NCI-H2107 (cell line): Measurements from ENCODE around the gene RPS24.
"Not testable (repeated sequence)": the region's sequence is repeated elsewhere in the genome, so short reads cannot be mapped to it uniquely, and the experiment has no call there.

Source experiments
- DNase-seq: peaks from one replicate; lab custom pipeline; 2025; lab: John Stamatoyannopoulos, UW

RPS24 gene

DNA sequence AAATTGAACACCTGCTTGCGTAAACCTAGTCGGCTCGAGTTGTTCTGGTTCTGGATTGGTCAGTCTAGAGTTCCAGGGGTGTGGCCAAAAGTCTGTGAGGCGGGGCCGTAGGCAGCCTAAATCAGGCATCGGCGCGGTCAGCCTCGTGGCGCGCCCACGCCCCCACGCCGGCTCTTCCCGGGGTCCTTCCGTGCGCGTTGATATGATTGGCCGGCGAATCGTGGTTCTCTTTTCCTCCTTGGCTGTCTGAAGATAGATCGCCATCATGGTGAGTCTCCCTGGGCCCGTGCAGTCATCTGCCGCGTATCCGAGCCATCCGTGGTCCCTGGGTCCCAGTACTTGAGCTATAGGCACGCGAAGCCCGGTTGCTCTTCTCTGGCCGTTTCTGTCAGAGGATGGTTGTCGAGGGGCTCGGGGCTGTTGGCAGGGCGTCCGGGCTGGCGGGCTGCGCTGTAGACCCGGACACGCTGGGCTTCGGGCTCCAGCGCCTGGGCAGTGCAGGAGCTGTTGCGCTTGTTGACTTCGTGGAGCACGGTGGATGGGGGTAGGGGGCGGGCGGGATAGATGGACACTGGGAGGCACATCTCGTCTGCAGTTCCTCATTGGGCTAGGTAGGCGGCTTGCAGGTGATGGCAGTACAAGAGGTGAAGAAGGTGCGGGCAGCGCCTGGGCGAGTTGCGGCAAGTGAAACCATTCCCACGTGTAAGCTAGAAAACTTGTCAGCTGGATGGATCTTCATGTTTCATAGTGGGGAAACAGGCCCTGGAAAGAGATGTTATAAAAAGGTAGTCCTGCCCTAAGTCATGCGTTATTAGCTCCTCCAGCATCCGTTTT, at the start of gene RPS24:
Gene RPS24 (plus strand): TSS at position 227 of the 834 bp plus-strand sequence. CDS start 39 bp downstream, at position 266.
- peak; percentile 73 for DNase-seq

DNA sequence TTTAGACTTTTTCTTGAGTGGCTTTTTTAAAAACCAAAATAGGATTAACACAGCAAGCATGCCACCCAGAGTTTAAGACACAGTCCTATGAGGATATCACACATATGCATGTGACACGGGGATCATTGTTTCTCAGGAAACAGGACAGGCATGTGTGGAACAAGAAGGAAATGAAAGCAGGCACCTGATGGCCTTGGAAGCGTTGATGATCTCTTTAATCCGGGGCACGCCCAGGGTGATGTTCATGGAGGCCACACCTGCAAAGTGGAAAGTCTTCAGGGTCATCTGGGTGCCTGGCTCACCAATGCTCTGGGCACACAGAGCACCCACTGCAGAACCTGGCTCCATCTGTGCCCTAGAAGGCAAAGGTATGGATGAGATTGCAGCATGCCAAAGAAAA, 48.7 kb upstream of the RPS24 start:
- no peak for DNase-seq

DNA sequence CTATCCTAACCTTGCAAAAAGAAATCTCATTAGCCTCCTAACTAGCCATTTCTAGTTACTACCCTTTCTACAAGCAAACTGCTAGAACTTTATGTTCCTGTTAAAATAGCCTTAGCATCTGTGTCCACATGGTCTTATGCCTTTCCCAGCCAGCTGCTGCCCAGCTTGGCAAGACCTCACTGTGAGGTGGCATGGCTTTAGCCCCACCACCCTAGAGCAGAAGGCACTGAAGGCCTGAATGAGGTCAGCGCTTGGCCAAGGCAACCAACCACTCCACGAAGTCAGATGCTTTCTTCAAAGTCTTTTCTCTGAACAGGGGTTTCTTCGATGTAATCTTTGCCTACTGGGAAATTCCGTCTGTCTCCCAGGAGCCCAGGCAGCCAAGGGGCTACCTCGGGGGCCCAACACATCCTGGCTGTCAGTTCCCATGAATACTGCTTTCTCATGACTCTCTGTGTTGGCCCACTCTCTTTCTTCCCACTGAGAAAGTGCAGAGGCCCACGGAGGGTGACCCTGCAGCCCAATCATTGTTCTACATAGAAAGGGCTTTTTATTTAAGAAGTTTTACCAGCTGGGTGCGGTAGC, 45.9 kb upstream of the RPS24 start:
- DNase-seq, result no peak

DNA sequence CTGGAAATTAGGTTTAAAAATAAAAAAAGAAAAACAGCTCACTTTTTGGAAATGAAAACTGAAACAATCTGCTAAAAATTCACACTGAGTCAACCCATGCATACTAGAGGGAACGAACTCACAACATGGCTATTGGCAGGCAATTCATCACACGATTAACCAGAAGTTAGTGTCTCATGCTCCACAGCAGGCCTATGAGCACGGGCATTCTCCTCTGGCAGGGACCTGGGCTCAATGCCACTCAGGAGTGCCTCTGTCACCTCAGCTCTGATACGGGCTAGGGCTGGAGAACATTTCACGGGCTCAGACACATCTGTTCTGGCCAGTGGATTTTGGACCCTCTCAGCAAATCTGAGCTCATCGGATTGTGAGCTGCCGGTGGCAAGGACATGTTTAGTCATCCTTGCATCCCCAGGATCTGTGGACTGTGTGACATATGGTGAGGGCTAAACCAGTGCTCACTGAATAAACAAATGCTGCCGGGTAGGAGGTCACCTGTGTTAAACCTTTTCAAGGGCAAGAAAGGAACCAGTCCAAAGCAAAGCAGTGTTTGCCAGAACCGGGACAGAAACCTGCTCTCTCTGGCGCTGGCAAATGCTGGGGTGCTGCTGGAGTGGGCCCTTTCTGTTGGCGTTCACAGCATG, 44.5 kb upstream of the RPS24 start:
- no peak for DNase-seq

DNA sequence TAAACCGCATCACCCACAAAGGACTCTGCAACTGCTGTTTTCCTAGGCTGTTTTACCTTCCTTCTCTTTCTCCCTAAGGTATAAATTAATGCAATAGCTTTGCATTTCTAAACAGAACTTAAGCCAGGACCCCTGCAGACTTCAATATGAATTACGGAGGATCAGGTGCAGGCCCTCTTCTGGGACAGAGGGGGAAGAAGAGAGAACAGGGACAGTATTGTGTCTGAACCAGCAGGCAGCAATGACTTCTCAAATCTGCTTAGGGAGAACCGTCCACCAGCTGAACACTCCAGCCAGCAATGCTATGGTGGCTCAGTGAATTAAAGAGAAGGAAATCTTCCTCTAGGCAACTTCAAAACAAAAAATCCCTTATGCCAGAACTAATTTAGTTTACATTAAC, 40.0 kb upstream of the RPS24 start:
- no peak for DNase-seq

DNA sequence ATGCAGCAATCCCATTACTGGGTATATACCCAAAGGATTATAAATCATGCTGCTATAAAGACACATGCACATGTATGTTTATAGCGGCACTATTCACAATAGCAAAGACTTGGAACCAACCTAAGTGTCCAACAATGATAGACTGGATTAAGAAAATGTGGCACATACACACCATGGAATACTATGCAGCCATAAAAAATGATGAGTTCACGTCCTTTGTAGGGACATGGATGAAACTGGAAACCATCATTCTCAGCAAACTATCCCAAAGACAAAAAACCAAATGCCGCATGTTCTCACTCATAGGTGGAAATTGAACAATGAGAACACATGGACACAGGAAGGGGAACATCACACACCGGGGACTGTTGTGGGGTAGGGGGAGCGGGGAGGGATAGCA, 34.9 kb upstream of the RPS24 start:
- DNase-seq, result not testable (repeated sequence)

DNA sequence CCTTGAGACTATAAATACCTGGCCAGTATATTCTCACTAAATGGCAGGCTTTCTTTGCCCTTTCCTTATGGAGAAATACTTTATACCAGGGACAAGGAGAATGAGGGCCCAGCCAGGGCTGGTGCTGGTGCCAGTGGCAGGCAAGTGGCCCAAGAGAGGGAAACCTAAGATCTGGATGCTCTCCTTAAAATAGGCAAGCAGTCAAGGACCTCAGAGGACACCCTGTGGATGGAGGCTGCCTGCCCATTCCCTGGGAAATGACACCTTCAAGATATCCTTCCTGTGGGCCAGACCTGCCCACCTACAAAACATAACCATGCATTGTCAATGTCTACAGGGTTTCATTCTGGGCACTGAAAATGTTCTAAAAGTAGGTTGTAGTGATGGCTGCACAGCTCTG, 33.5 kb upstream of the RPS24 start:
- no peak for DNase-seq

DNA sequence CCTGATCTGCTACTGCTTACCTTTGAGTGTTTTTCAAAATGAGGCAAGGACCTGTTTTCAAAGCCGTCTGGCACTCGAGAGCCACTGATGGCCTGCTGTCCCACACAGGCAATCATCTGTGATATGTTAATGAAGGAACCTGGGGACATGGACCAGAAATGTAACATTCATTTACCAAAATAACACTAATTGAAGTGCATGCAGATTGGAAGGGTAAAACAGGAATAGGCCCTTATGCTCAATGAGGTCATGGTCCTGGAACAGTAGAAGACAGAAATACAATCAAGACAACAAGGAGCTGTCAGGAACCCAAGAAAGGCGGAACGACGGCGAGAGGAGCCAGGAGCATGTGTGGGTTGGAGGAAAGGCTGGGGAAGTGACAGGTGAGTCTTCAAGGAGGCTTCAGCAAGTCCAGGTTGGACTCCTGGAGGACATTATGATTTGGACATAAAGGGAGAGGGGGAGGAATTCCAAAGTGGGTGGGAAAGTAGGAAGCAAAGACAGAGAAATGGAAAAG, 32.6 kb upstream of the RPS24 start:
- DNase-seq, result no peak

DNA sequence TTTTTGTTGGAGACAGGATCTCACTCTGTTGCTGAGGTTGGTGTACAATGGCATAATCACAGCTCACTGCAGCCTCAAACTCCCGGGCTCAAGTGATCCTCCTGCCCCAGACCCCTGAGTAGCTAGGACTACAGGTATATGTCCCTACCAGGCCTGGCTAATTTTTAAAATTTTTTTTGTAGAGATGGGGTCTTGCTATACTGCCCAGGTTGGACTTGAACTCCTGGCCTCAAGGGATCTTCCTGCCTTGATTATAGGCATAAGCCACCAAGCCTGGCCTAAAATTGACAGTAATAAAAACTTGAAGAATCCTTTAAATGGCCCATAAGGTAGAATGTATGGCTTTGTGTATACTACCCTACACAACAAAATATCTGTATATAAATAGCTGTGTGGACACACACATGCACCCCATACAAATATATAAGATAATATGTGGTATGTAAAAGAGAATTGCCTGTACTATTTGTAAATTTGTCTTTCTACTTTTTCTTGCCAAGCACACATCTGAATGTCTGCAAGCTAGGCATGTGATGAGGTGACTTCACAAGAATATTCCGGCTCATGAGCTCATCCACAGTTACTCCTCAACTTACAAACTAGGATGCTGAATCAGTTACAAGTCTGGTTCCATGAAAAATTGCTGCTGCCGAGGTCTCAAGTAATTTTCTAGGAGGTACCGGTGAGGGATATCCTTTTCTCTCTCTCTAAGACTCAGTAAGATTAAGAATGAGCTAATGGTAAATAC, 30.9 kb upstream of the RPS24 start:
- DNase-seq, result no peak

DNA sequence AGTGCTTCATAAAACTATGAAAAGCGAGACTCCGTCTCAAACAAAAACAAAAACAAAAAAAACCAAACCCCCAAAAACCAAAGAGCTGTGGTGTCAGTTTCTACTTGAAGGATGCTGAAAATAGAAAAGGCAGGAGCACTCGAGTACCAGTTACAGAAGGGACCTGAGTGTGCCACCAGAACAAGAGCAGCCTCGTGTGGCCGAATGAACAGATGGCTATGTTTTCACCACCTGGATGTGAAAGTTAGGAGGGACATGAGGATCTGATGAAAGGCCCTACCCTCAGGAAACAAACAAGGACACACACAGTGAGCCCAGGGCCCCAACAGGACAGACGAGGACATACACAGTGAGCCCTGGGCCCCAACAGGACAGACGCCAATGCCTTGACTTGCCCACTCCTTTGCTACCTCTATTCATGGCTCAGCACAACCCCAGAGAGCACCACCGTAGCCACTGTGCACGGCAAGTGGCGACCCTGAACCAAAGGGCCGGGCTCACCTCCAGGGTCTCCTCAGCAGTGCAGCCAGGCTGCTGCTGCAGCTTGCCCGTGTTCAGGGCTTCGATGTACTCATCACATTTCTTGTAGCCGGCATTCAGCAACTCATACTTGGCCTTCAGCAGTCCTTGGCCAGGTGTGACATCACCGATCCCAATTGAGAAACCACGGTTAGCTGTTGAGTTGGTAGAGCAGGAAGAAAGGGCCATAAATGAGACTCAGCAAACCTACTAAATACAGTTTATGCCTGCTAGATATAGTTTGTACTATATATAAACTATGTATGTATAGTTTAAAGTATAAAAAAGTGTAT, 29.2 kb upstream of the RPS24 start:
- DNase-seq, result peak; percentile 44

DNA sequence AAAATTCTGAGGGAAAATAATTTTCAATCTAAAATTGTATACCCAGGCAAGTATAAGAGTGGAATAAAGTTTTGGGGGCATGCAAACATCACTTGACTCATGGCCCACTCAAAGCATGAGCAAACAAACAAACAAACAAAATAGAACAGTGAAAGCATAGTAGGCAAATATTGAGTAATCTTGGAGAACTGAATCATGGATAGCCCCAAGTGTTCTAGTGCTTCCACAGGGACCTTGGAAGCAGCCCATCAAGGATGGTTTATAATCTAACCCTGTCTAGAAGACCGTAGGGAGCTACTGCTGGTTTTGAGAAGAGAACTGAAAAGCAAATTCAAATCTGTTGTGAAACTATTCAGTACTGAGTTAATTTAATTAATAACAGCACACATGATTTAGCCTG, 26.5 kb upstream of the RPS24 start:
- no peak for DNase-seq

DNA sequence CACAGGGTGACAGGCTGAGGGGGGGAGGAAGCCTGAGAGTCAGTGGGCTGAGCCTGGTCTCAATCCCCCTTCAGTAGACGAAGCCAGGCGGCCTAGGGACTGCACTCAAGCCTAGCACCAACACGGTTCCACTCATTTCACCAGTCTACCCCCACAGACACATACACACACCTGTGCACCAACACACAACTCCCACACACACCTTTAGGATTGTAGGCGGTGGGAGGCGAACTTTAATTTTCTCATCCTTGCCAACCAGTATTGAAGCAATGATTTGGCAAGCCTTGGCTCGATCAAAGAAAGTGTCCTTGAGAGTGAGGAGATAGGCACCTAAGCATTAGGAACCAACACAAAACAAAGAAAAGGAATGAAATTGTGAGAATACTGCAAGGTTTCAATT, 24.0 kb upstream of the RPS24 start:
- DNase-seq, result no peak

DNA sequence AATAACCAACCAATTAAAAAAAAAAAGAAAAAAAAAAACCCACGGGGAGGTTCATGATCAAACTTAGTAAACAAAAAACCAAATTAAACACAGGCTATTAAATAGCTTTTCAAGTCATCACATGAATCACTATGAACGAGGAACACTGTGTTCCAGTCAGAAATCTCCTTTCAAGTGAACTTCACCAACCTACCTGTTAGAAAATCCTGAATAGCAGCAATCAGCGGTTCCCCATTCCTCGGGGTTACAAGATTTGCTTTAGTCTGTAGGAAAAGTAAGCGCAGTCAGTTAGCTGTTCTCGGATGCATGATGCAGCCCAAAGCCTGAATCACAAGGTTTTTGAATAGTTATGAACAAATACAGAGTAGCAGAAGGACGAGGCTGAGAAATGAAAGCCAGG, 23.4 kb upstream of the RPS24 start:
- no peak for DNase-seq

DNA sequence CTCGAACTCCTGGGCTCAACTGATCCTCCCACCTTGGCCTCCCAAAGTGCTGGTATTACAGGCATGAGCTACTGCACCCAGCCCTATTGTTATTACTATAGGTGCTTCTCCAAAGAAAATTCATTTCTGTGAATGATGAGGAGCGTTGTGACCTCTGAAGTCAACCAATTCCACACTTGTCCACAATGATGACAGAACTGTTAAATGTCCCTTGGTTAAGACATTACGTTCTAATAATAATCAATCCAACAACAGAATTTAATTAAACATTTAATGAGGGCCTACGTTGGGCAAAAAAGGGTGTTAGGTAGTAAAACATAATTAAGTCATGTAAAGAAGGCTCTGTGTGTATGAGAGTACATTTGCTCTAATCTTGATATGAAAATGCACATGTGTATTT, 22.6 kb upstream of the RPS24 start:
- DNase-seq, result no peak

DNA sequence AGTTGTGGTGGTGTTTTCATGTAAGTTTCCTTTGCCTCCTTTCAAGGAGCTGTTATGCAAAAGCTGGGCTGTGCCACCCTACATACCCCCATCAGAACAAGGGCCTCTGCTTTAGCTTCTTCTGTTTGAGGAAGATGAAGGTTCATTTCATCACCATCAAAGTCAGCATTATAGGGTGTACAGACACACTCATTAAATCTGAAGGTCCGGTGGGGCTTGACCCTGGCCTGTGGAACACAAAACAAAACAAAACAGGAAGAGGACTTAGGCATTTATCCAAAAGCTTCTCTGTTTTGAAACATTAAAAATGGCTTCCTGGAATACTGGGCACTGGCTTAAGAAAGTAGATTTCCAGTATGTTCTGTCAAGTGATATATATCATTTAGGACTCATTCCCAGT, 20.1 kb upstream of the RPS24 start:
- no peak for DNase-seq

DNA sequence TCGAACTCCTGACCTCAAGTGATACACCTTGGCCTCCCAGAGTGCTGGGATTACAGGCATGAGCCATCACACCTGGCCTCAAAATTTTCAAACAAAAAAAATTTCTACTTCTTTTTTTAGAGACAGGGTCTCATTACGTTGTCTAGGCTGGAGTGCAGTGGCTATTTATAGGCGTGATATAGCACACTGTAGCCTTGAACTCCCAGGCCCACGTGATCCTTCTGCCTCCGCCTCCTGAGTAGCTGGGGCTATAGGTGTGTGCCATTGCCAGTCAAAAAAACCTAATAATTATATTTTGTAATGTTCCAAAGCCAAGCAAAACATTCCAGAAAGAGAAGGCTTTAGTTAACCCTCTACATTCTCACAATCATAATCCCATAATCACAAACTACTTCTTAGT, 18.1 kb upstream of the RPS24 start:
- DNase-seq, result no peak

DNA sequence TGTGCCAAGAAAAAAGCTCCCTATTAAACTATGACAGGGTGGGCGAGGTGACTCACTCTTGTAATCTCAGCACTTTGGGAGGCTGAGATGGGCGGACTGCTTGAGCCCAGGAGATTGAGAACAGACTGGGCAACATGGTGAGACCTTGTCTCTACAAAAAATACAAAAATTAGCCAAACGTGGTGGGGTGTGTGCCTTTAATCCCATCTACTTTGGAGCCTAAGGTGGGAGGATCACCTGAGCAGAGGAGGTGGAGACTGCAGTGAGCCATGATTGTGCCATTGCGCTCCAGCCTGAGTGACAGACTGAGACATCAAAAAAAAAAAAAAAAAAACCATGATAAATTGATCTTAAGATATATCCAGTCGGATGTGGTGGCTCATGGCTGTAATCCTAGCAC, 15.8 kb upstream of the RPS24 start:
- DNase-seq, result no peak

DNA sequence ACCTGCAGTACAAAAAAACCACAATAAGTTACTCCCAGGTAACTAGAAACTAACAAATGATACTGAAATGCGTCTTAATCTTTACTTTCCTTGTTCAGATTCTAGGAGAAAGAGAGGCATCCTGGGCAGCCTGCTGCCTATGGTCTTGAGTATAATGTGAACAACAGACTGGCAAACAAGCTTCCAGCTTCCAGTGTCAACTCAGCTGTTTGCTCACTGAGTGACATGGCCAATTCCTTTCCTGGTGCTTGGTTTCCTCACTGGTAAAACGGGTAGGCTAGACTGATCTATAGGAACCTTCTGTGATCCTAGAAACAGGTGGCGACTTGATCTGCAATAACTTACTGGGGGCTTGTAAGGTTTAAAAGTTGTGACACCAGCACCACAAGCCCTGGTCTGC, 14.4 kb upstream of the RPS24 start:
- no peak for DNase-seq

DNA sequence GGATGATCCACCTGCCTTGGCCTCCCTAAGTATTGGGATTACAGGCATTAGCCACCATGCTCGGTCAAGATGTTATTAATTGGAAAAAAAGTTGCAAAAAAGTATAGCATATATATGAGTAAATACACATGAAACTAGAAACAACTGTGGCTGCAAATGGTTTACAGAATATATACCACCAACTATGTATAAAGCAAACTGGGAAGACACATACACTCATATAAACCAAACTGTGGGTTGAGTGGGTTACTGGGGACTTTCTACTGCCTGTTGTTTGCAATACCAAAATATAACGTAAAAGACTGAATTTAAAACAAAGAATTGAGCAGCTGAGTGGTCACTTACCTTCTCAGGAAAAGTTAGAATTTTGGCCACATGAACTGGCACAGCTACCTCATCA, 12.5 kb upstream of the RPS24 start:
- no peak for DNase-seq

DNA sequence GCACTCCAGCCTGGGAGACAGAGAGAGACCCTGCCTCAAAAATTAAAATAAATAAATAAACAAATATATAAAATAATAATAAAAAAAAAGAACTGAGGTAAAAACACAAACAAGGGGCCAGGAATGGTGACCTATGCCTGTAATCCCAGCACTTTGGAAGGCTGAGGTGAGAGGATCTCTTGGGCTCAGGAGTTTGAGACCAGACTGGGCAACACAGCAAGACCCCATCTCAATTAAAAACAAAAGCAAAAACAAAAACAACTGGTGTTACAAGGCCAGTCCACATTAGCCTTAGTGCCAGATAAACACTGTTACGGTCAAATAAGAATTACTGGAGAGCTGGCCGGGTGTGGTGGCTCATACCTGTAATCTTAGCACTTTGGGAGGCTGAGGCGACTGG, 9.9 kb upstream of the RPS24 start:
- DNase-seq, result no peak

DNA sequence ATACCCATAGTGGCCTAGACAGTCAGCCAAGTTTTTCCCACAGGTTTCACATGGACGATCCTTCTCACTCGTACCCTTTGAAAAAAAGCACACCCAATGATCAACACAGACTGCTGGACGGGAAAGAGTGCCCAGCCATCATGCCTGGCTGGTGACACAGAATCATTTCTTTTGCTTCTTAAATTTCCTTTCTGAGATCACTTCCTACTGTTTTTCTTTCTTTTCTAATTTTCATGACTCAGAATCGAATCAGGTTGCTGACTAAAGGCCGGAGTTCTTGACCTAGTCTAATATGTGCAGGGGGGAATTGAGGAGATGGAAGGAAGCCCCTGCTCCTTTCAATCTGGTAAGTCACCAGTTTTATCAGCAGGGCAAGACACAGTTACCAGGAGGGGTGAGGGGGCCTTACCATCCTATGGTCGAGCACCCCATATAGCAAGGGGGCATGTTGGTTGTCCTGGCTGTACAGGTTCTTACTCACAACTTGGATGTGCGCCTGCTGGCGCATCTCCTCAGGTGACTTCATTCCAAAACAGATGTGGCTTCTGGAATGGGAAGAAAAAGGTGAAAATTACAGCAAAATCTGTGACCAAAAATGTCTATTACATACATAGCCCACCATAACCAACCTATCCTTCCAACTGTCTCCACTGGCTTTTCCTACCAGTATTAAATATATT, 7.8 kb upstream of the RPS24 start:
- no peak for DNase-seq
